ENCODE data around the gene GPR62. TPM values are rescaled to one million over a fixed set of nuclear protein-coding genes. Genes with fewer than 3 reads are reported as not detected.

Gene GPR62
- polyA plus RNA-seq, 1 donor: 0.18 TPM

GRCh38 chr3:51995346-51996163, 40.4 kb downstream of the GPR62 start, which contains the start of gene RPL29:
RPL29 (minus strand) TSS chr3:51995895; CDS start chr3:51995461, 434 bp downstream.
- DNase-seq: peak; percentile 95 to 97
- Histone ChIP-seq H3K27me3 (ENCODE audit: control insufficient read depth, insufficient read depth, low read length) (no peaks in the 10 kb centered on the region), H3K9me3 (ENCODE audit: control insufficient read depth, low read depth, low read length) (no peaks in the 10 kb centered on the region), H3K4me3 (ENCODE audit: low read length) (peak within 1 kb of the TSS; percentile 70), H3K36me3 (ENCODE audit: control insufficient read depth, insufficient read depth, low read length) (peaks cover 34% of the 10 kb centered on the region), H3K4me1 (ENCODE audit: control insufficient read depth, insufficient read depth, low read length) (peaks cover 10% of the 10 kb centered on the region), H3K27ac (ENCODE audit: low read length) (peak within 1 kb of the TSS; percentile 63)
- no CpG with 5 or more reads among the region's 40 CpGs for WGBS (ENCODE audit: insufficient coverage, low lambda C conversion rate)

- WGBS (ENCODE audit: insufficient coverage, low lambda C conversion rate): 56% methylated on average over 1 of the region's 2 CpGs
- no peak for DNase-seq
- H3K27ac ChIP-seq (ENCODE audit: low read length): no peak overlapping the region
- no peaks in the 10 kb centered on the region for H3K9me3 ChIP-seq (ENCODE audit: control insufficient read depth, low read depth, low read length)
- peaks cover 25% of the 10 kb centered on the region for H3K36me3 ChIP-seq (ENCODE audit: control insufficient read depth, insufficient read depth, low read length)
- H3K27me3 ChIP-seq (ENCODE audit: control insufficient read depth, insufficient read depth, low read length): no peaks in the 10 kb centered on the region
- no peak overlapping the region for H3K4me3 ChIP-seq (ENCODE audit: low read length)
- H3K4me1 ChIP-seq (ENCODE audit: control insufficient read depth, insufficient read depth, low read length): peaks cover 12% of the 10 kb centered on the region
Measured at GRCh38 chr3:51997172-51997571, 42.0 kb downstream of the GPR62 start.

GRCh38 chr3:51997935-51998596, 42.9 kb downstream of the GPR62 start:
- peaks cover 17% of the 10 kb centered on the region for H3K36me3 ChIP-seq (ENCODE audit: control insufficient read depth, insufficient read depth, low read length)
- no peak overlapping the region for H3K4me3 ChIP-seq (ENCODE audit: low read length)
- H3K27me3 ChIP-seq (ENCODE audit: control insufficient read depth, insufficient read depth, low read length): no peaks in the 10 kb centered on the region
- H3K9me3 ChIP-seq (ENCODE audit: control insufficient read depth, low read depth, low read length): no peaks in the 10 kb centered on the region
- H3K27ac ChIP-seq (ENCODE audit: low read length): no peak overlapping the region
- H3K4me1 ChIP-seq (ENCODE audit: control insufficient read depth, insufficient read depth, low read length): peaks cover 12% of the 10 kb centered on the region
- no CpG with 5 or more reads among the region's 7 CpGs for WGBS (ENCODE audit: insufficient coverage, low lambda C conversion rate)
- no peak for DNase-seq

GRCh38 chr3:51998774-51999173, 43.6 kb downstream of the GPR62 start:
- WGBS (ENCODE audit: insufficient coverage, low lambda C conversion rate): no CpG with 5 or more reads among the region's 7 CpGs
- no peak for DNase-seq
- peaks cover 12% of the 10 kb centered on the region for H3K4me1 ChIP-seq (ENCODE audit: control insufficient read depth, insufficient read depth, low read length)
- H3K9me3 ChIP-seq (ENCODE audit: control insufficient read depth, low read depth, low read length): no peaks in the 10 kb centered on the region
- H3K36me3 ChIP-seq (ENCODE audit: control insufficient read depth, insufficient read depth, low read length): peaks cover 11% of the 10 kb centered on the region
- H3K27ac ChIP-seq (ENCODE audit: low read length): no peak overlapping the region
- H3K4me3 ChIP-seq (ENCODE audit: low read length): no peak overlapping the region
- no peaks in the 10 kb centered on the region for H3K27me3 ChIP-seq (ENCODE audit: control insufficient read depth, insufficient read depth, low read length)

GRCh38 chr3:51999846-52000245, 44.7 kb downstream of the GPR62 start:
- DNase-seq: no peak
- no peak overlapping the region for H3K4me3 ChIP-seq (ENCODE audit: low read length)
- no peak overlapping the region for H3K27ac ChIP-seq (ENCODE audit: low read length)
- H3K4me1 ChIP-seq (ENCODE audit: control insufficient read depth, insufficient read depth, low read length): peaks cover 9% of the 10 kb centered on the region
- H3K9me3 ChIP-seq (ENCODE audit: control insufficient read depth, low read depth, low read length): no peaks in the 10 kb centered on the region
- no CpG with 5 or more reads among the region's 2 CpGs for WGBS (ENCODE audit: insufficient coverage, low lambda C conversion rate)
- H3K36me3 ChIP-seq (ENCODE audit: control insufficient read depth, insufficient read depth, low read length): peaks cover under 1% of the 10 kb centered on the region
- no peaks in the 10 kb centered on the region for H3K27me3 ChIP-seq (ENCODE audit: control insufficient read depth, insufficient read depth, low read length)

- Histone ChIP-seq H3K36me3 (ENCODE audit: control insufficient read depth, insufficient read depth, low read length) (no peaks in the 10 kb centered on the region), H3K9me3 (ENCODE audit: control insufficient read depth, low read depth, low read length) (no peaks in the 10 kb centered on the region), H3K27me3 (ENCODE audit: control insufficient read depth, insufficient read depth, low read length) (no peaks in the 10 kb centered on the region), H3K4me3 (ENCODE audit: low read length) (no peak overlapping the region), H3K27ac (ENCODE audit: low read length) (no peak overlapping the region), H3K4me1 (ENCODE audit: control insufficient read depth, insufficient read depth, low read length) (peaks cover 11% of the 10 kb centered on the region)
- DNase-seq: peak; percentile 64 to 65
- WGBS (ENCODE audit: insufficient coverage, low lambda C conversion rate): no CpG with 5 or more reads among the region's 18 CpGs
Measured at GRCh38 chr3:52001443-52001974, 46.3 kb downstream of the GPR62 start.

- no peaks in the 10 kb centered on the region for H3K27me3 ChIP-seq (ENCODE audit: control insufficient read depth, insufficient read depth, low read length)
- 0% methylated on average over 1 of the region's 6 CpGs for WGBS (ENCODE audit: insufficient coverage, low lambda C conversion rate)
- DNase-seq: no peak
- H3K9me3 ChIP-seq (ENCODE audit: control insufficient read depth, low read depth, low read length): no peaks in the 10 kb centered on the region
- H3K36me3 ChIP-seq (ENCODE audit: control insufficient read depth, insufficient read depth, low read length): no peaks in the 10 kb centered on the region
- no peak overlapping the region for H3K27ac ChIP-seq (ENCODE audit: low read length)
- H3K4me1 ChIP-seq (ENCODE audit: control insufficient read depth, insufficient read depth, low read length): peaks cover 11% of the 10 kb centered on the region
- H3K4me3 ChIP-seq (ENCODE audit: low read length): no peak overlapping the region
Measured at GRCh38 chr3:52002748-52003147, 47.6 kb downstream of the GPR62 start.

- no peak overlapping the region for H3K4me3 ChIP-seq (ENCODE audit: low read length)
- peak; percentile 42 to 56 for DNase-seq
Measured at GRCh38 chr3:52004163-52004787, 49.1 kb downstream of the GPR62 start.

GRCh38 chr3:52004906-52005395, 49.8 kb downstream of the GPR62 start:
- DNase-seq: no peak
- peaks cover 11% of the 10 kb centered on the region for H3K4me1 ChIP-seq (ENCODE audit: control insufficient read depth, insufficient read depth, low read length)
- H3K27ac ChIP-seq (ENCODE audit: low read length): no peak overlapping the region
- no peaks in the 10 kb centered on the region for H3K9me3 ChIP-seq (ENCODE audit: control insufficient read depth, low read depth, low read length)
- no peak overlapping the region for H3K4me3 ChIP-seq (ENCODE audit: low read length)
- no CpG with 5 or more reads among the region's 4 CpGs for WGBS (ENCODE audit: insufficient coverage, low lambda C conversion rate)
- no peaks in the 10 kb centered on the region for H3K27me3 ChIP-seq (ENCODE audit: control insufficient read depth, insufficient read depth, low read length)
- no peaks in the 10 kb centered on the region for H3K36me3 ChIP-seq (ENCODE audit: control insufficient read depth, insufficient read depth, low read length)

More at GRCh38 chr3:52004163-52004787, 49.1 kb downstream of the GPR62 start:
- Histone ChIP-seq H3K27me3 (ENCODE audit: control insufficient read depth, insufficient read depth, low read length) (no peaks in the 10 kb centered on the region), H3K9me3 (ENCODE audit: control insufficient read depth, low read depth, low read length) (no peaks in the 10 kb centered on the region), H3K4me1 (ENCODE audit: control insufficient read depth, insufficient read depth, low read length) (peaks cover 11% of the 10 kb centered on the region), H3K27ac (ENCODE audit: low read length) (no peak overlapping the region), H3K36me3 (ENCODE audit: control insufficient read depth, insufficient read depth, low read length) (no peaks in the 10 kb centered on the region)
- WGBS (ENCODE audit: insufficient coverage, low lambda C conversion rate): no CpG with 5 or more reads among the region's 16 CpGs

- Histone ChIP-seq H3K4me1 (ENCODE audit: control insufficient read depth, insufficient read depth, low read length) (peaks cover 11% of the 10 kb centered on the region), H3K4me3 (ENCODE audit: low read length) (no peak overlapping the region), H3K36me3 (ENCODE audit: control insufficient read depth, insufficient read depth, low read length) (no peaks in the 10 kb centered on the region), H3K27me3 (ENCODE audit: control insufficient read depth, insufficient read depth, low read length) (no peaks in the 10 kb centered on the region), H3K27ac (ENCODE audit: low read length) (no peak overlapping the region), H3K9me3 (ENCODE audit: control insufficient read depth, low read depth, low read length) (no peaks in the 10 kb centered on the region)
- DNase-seq: peak in 1 of 2 donors; percentile 50
- WGBS (ENCODE audit: insufficient coverage, low lambda C conversion rate): no CpG with 5 or more reads among the region's 15 CpGs
Measured at GRCh38 chr3:52005571-52005986, 50.4 kb downstream of the GPR62 start.
